NCI-H446 (cell line): ENCODE results near the gene MICU2.

Source experiments
- DNase-seq, 2 experiments: peaks; one replicate each; lab custom pipeline; 2025; lab: John Stamatoyannopoulos, UW

Gene MICU2

GRCh38 chr13:21603531-21604448, at the start of gene MICU2:
Gene MICU2 (minus strand): TSS chr13:21604170. CDS start chr13:21604148, 22 bp downstream.
- peak; percentile 82 to 95 for DNase-seq

GRCh38 chr13:21641629-21642028, 37.7 kb upstream of the MICU2 start:
- no peak for DNase-seq

GRCh38 chr13:21639561-21639960, 35.6 kb upstream of the MICU2 start:
- no peak for DNase-seq

- peak in 1 of 2 experiments; percentile 35 for DNase-seq
Observed at GRCh38 chr13:21638319-21639282, 34.6 kb upstream of the MICU2 start.

- no peak for DNase-seq
Observed at GRCh38 chr13:21637296-21637695, 33.3 kb upstream of the MICU2 start.

- DNase-seq: no peak
Observed at GRCh38 chr13:21636656-21637055, 32.7 kb upstream of the MICU2 start.

- DNase-seq: no peak
Observed at GRCh38 chr13:21632196-21632595, 28.2 kb upstream of the MICU2 start.

- peak in 1 of 2 experiments; percentile 58 for DNase-seq
Observed at GRCh38 chr13:21625366-21625765, 21.4 kb upstream of the MICU2 start.

GRCh38 chr13:21620861-21621260, 16.9 kb upstream of the MICU2 start:
- DNase-seq: no peak

- no peak for DNase-seq
Observed at GRCh38 chr13:21619633-21620220, 15.8 kb upstream of the MICU2 start.

- DNase-seq: no peak
Observed at GRCh38 chr13:21616880-21617279, 12.9 kb upstream of the MICU2 start.

- no peak for DNase-seq
Observed at GRCh38 chr13:21616205-21616866, 12.4 kb upstream of the MICU2 start.

- no peak for DNase-seq
Observed at GRCh38 chr13:21615427-21615826, 11.5 kb upstream of the MICU2 start.

- DNase-seq: no peak
Observed at GRCh38 chr13:21613791-21614190, 9.8 kb upstream of the MICU2 start.

GRCh38 chr13:21611385-21611784, 7.4 kb upstream of the MICU2 start:
- DNase-seq: no peak

GRCh38 chr13:21610687-21611086, 6.7 kb upstream of the MICU2 start:
- no peak for DNase-seq

- DNase-seq: no peak
Observed at GRCh38 chr13:21608961-21609360, 5.0 kb upstream of the MICU2 start.

- DNase-seq: no peak
Observed at GRCh38 chr13:21606796-21607195, 2.8 kb upstream of the MICU2 start.

- no peak for DNase-seq
Observed at GRCh38 chr13:21606251-21606650, 2.3 kb upstream of the MICU2 start.

GRCh38 chr13:21596722-21597121, 7.2 kb downstream of the MICU2 start:
- no peak for DNase-seq

GRCh38 chr13:21595546-21595822, 8.5 kb downstream of the MICU2 start:
- no peak for DNase-seq
